ENCODE measurements around the gene TMTC2.

Gene TMTC2

DNA sequence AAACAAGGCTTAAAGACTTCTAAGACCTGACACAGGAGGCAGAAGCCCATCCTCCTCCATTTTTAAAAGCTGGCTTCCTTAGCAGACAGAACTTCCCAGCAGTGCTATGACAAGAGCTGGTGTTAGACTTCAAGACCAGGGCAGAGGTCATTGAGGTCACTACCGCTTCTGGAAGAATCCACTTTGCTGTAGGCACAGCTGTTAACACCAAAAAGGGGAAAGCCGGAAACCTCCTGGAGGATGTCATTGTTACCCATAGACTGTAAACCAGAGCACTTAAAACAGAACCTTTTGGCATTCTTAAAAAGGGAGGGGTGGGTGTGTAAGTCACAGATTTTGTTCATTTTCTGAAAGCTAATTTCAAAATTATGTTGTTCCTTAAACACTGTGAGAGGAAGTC lies 445.7 kb downstream of the TMTC2 start:
- no peak overlapping the region for H3K4me2 ChIP-seq (ENCODE audit: low read length)
- no peak overlapping the region for H3K4me3 ChIP-seq (ENCODE audit: low read length)
- H3K27me3 ChIP-seq (ENCODE audit: control insufficient read depth, insufficient read depth, low read length) = no peaks in the 10 kb centered on the region
- no peak overlapping the region for H3K9ac ChIP-seq (ENCODE audit: low read depth, low read length)
- no peaks in the 10 kb centered on the region for H3K36me3 ChIP-seq (ENCODE audit: insufficient read depth, low read length)
- H3K9me3 ChIP-seq (replicated peaks; ENCODE audit: low read length) = no peaks in the 10 kb centered on the region
- H3K4me1 ChIP-seq (ENCODE audit: control insufficient read depth, insufficient read depth, low read length) = no peaks in the 10 kb centered on the region

- Histone ChIP-seq H3K27me3 (ENCODE audit: control insufficient read depth, insufficient read depth, low read length) (no peaks in the 10 kb centered on the region), H3K9ac (ENCODE audit: low read depth, low read length) (no peak overlapping the region), H3K36me3 (ENCODE audit: insufficient read depth, low read length) (no peaks in the 10 kb centered on the region), H3K4me2 (ENCODE audit: low read length) (no peak overlapping the region), H3K4me3 (ENCODE audit: low read length) (no peak overlapping the region), H3K9me3 (replicated peaks; ENCODE audit: low read length) (no peaks in the 10 kb centered on the region), H3K4me1 (ENCODE audit: control insufficient read depth, insufficient read depth, low read length) (no peaks in the 10 kb centered on the region)
These were observed 449.7 kb downstream of the TMTC2 start for GRCh38 chr12:83136411-83136810.

- Histone ChIP-seq H3K36me3 (ENCODE audit: insufficient read depth, low read length) (no peaks in the 10 kb centered on the region), H3K9me3 (replicated peaks; ENCODE audit: low read length) (no peaks in the 10 kb centered on the region)
These were observed 453.4 kb downstream of the TMTC2 start for GRCh38 chr12:83140135-83140534.

DNA sequence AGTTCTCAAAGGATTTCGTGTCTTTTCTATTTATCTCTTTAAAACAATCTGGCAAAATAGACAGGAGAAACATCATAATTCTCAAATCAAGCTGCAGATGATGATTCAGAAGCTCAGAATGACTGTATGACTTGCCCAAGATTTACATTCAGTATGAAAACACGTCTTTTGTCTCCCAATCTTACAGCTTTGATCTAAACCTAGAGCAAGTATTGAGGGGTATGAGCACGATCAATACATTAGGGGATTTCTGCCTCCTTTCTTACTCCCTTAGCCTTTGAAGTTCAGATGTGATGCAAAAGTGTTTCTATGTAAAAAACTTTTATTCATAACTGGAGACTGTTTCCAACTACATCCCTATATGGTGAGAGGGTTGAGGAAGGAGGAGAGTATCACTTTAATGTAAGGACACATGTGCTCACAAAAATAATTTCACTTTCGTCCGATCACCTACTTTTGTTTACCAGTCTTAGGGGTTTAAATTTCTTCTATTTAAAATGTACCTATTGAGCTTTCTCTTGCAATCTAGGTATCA lies 454.8 kb downstream of the TMTC2 start:
- H3K4me1 ChIP-seq (ENCODE audit: control insufficient read depth, insufficient read depth, low read length) = no peaks in the 10 kb centered on the region
- H3K36me3 ChIP-seq (ENCODE audit: insufficient read depth, low read length) = no peaks in the 10 kb centered on the region
- no peaks in the 10 kb centered on the region for H3K27me3 ChIP-seq (ENCODE audit: control insufficient read depth, insufficient read depth, low read length)
- no peak overlapping the region for H3K4me2 ChIP-seq (ENCODE audit: low read length)
- H3K9me3 ChIP-seq (replicated peaks; ENCODE audit: low read length) = no peaks in the 10 kb centered on the region
- no peak overlapping the region for H3K9ac ChIP-seq (ENCODE audit: low read depth, low read length)
- H3K4me3 ChIP-seq (ENCODE audit: low read length) = no peak overlapping the region

More at GRCh38 chr12:83140135-83140534, 453.4 kb downstream of the TMTC2 start:
- Histone ChIP-seq H3K4me2 (ENCODE audit: low read length) (no peak overlapping the region), H3K4me3 (ENCODE audit: low read length) (no peak overlapping the region), H3K9ac (ENCODE audit: low read depth, low read length) (no peak overlapping the region), H3K4me1 (ENCODE audit: control insufficient read depth, insufficient read depth, low read length) (no peaks in the 10 kb centered on the region), H3K27me3 (ENCODE audit: control insufficient read depth, insufficient read depth, low read length) (no peaks in the 10 kb centered on the region)

- Histone ChIP-seq H3K4me1 (ENCODE audit: control insufficient read depth, insufficient read depth, low read length) (no peaks in the 10 kb centered on the region), H3K4me3 (ENCODE audit: low read length) (no peak overlapping the region), H3K9me3 (replicated peaks; ENCODE audit: low read length) (no peaks in the 10 kb centered on the region), H3K27me3 (ENCODE audit: control insufficient read depth, insufficient read depth, low read length) (no peaks in the 10 kb centered on the region), H3K9ac (ENCODE audit: low read depth, low read length) (no peak overlapping the region), H3K4me2 (ENCODE audit: low read length) (no peak overlapping the region), H3K36me3 (ENCODE audit: insufficient read depth, low read length) (no peaks in the 10 kb centered on the region)
These were observed 456.2 kb downstream of the TMTC2 start for GRCh38 chr12:83142914-83143313.

DNA sequence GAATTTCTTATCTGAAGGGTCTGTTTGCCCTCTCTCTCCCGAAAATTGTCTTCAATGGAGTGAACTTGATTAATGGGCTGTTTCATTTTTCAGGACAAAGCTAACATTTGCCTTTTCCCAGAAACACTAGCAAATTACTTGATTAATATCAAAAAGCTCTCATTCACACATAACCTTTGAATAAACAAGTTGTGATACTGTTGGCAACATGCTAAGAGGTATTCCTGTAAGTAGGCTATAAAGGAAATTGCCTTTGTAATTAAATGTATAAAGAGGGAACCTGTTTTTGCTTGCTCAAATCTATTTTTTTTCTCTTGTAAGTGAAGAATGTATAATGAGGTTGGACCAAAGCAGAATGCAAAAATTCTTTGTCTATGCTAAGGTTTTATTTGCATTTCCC lies 457.2 kb downstream of the TMTC2 start:
- no peak overlapping the region for H3K4me2 ChIP-seq (ENCODE audit: low read length)
- no peaks in the 10 kb centered on the region for H3K27me3 ChIP-seq (ENCODE audit: control insufficient read depth, insufficient read depth, low read length)
- no peaks in the 10 kb centered on the region for H3K36me3 ChIP-seq (ENCODE audit: insufficient read depth, low read length)
- no peaks in the 10 kb centered on the region for H3K9me3 ChIP-seq (replicated peaks; ENCODE audit: low read length)
- H3K9ac ChIP-seq (ENCODE audit: low read depth, low read length) = no peak overlapping the region
- H3K4me1 ChIP-seq (ENCODE audit: control insufficient read depth, insufficient read depth, low read length) = no peaks in the 10 kb centered on the region
- H3K4me3 ChIP-seq (ENCODE audit: low read length) = no peak overlapping the region

GRCh38 chr12:83145325-83145840 lies 458.7 kb downstream of the TMTC2 start:
- Histone ChIP-seq H3K36me3 (ENCODE audit: insufficient read depth, low read length) (no peaks in the 10 kb centered on the region), H3K4me1 (ENCODE audit: control insufficient read depth, insufficient read depth, low read length) (no peaks in the 10 kb centered on the region), H3K27me3 (ENCODE audit: control insufficient read depth, insufficient read depth, low read length) (no peaks in the 10 kb centered on the region), H3K9ac (ENCODE audit: low read depth, low read length) (no peak overlapping the region), H3K9me3 (replicated peaks; ENCODE audit: low read length) (no peaks in the 10 kb centered on the region), H3K4me3 (ENCODE audit: low read length) (no peak overlapping the region), H3K4me2 (ENCODE audit: low read length) (no peak overlapping the region)

DNA sequence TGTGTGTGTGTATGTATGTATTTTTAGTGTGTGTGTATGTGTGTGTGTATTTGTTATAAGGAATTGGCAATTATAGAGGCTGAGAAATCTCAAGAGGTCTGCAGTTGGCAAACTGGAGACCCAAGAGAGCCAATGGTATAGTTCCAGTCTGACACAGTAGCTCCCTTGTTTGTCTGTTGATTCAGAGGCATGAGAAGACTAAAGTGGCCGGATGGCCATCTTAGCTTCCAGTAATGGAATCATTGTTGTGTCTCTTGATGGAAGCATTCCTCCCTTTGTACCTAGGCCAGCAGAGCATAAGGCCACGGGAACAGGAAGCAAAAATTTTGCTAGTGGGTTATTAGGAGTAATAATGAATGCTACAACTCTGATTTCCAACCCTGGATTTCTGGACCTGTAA lies 460.6 kb downstream of the TMTC2 start:
- no peaks in the 10 kb centered on the region for H3K36me3 ChIP-seq (ENCODE audit: insufficient read depth, low read length)
- no peaks in the 10 kb centered on the region for H3K4me1 ChIP-seq (ENCODE audit: control insufficient read depth, insufficient read depth, low read length)
- H3K9me3 ChIP-seq (replicated peaks; ENCODE audit: low read length) = no peaks in the 10 kb centered on the region
- no peak overlapping the region for H3K9ac ChIP-seq (ENCODE audit: low read depth, low read length)
- no peak overlapping the region for H3K4me2 ChIP-seq (ENCODE audit: low read length)
- no peaks in the 10 kb centered on the region for H3K27me3 ChIP-seq (ENCODE audit: control insufficient read depth, insufficient read depth, low read length)
- no peak overlapping the region for H3K4me3 ChIP-seq (ENCODE audit: low read length)

DNA sequence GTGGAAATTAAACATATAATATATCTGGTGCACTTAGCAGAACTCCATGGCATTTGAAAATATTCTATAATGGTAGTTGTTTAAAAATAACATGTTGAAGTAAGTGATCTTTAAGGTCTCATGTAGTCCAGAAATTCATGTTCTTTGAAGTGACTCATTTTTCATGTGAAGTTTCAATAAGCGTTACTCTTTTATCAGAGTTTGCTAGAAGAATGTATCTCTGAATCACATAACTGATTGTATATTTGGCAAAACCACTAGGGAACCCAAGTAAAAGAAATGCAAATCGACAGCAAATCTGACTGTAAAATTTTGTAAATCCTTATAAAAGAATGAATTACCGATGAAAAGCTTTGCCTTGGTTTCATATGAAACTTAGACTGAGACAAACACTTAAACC lies 463.3 kb downstream of the TMTC2 start:
- Histone ChIP-seq H3K4me1 (ENCODE audit: control insufficient read depth, insufficient read depth, low read length) (no peaks in the 10 kb centered on the region), H3K27me3 (ENCODE audit: control insufficient read depth, insufficient read depth, low read length) (no peaks in the 10 kb centered on the region), H3K9me3 (replicated peaks; ENCODE audit: low read length) (no peaks in the 10 kb centered on the region), H3K4me2 (ENCODE audit: low read length) (no peak overlapping the region), H3K9ac (ENCODE audit: low read depth, low read length) (no peak overlapping the region), H3K4me3 (ENCODE audit: low read length) (no peak overlapping the region), H3K36me3 (ENCODE audit: insufficient read depth, low read length) (no peaks in the 10 kb centered on the region)

GRCh38 chr12:83150465-83151189 lies 463.9 kb downstream of the TMTC2 start:
- Histone ChIP-seq H3K27me3 (ENCODE audit: control insufficient read depth, insufficient read depth, low read length) (no peaks in the 10 kb centered on the region), H3K4me1 (ENCODE audit: control insufficient read depth, insufficient read depth, low read length) (no peaks in the 10 kb centered on the region), H3K4me3 (ENCODE audit: low read length) (no peak overlapping the region), H3K9me3 (replicated peaks; ENCODE audit: low read length) (no peaks in the 10 kb centered on the region), H3K9ac (ENCODE audit: low read depth, low read length) (no peak overlapping the region), H3K4me2 (ENCODE audit: low read length) (no peak overlapping the region), H3K36me3 (ENCODE audit: insufficient read depth, low read length) (no peaks in the 10 kb centered on the region)

- H3K36me3 ChIP-seq (ENCODE audit: insufficient read depth, low read length) = no peaks in the 10 kb centered on the region
- H3K9ac ChIP-seq (ENCODE audit: low read depth, low read length) = no peak overlapping the region
- no peaks in the 10 kb centered on the region for H3K27me3 ChIP-seq (ENCODE audit: control insufficient read depth, insufficient read depth, low read length)
These were observed 466.5 kb downstream of the TMTC2 start for GRCh38 chr12:83153177-83153576.

DNA sequence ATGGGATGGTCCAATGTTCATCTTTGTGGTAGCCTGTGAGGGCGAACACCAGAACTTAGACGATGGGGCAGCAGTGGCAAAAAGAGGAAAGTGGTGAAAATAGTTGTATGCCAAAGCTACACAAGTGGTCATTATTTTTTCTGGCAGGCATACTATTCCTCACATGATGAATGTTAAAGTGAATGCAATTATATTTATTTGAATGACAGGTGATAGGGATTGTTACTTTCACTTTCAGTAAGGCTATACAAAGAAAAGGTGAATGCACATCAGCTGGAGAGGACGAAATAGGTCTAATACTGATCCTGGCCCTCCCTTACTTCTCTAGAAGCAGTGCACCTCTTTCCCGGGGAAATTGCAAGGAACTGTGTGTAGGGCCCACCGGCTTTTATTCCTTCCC lies 470.1 kb downstream of the TMTC2 start:
- no peaks in the 10 kb centered on the region for H3K27me3 ChIP-seq (ENCODE audit: control insufficient read depth, insufficient read depth, low read length)
- no peaks in the 10 kb centered on the region for H3K9me3 ChIP-seq (replicated peaks; ENCODE audit: low read length)
- peaks cover 3% of the 10 kb centered on the region for H3K4me1 ChIP-seq (ENCODE audit: control insufficient read depth, insufficient read depth, low read length)
- H3K4me2 ChIP-seq (ENCODE audit: low read length) = no peak overlapping the region
- H3K4me3 ChIP-seq (ENCODE audit: low read length) = no peak overlapping the region
- no peaks in the 10 kb centered on the region for H3K36me3 ChIP-seq (ENCODE audit: insufficient read depth, low read length)
- no peak overlapping the region for H3K9ac ChIP-seq (ENCODE audit: low read depth, low read length)

More at GRCh38 chr12:83153177-83153576, 466.5 kb downstream of the TMTC2 start:
- H3K4me2 ChIP-seq (ENCODE audit: low read length) = no peak overlapping the region
- no peak overlapping the region for H3K4me3 ChIP-seq (ENCODE audit: low read length)
- no peaks in the 10 kb centered on the region for H3K4me1 ChIP-seq (ENCODE audit: control insufficient read depth, insufficient read depth, low read length)
- no peaks in the 10 kb centered on the region for H3K9me3 ChIP-seq (replicated peaks; ENCODE audit: low read length)

Data from skeletal muscle satellite cell (primary cell).